HepG2 (cell line): ENCODE results near the gene SFMBT1. TPM values are rescaled to one million over a fixed set of nuclear protein-coding genes. Genes with fewer than 3 reads are reported as not detected.

Experiments used
- ATAC-seq: fragments of 200-7000 bp; cut with Tn5 transposase; 3 replicates; pipeline ENCODE4 v1.9.1; 2020; ENCODE audit warnings: mild to moderate bottlenecking, moderate library complexity
- BruUV-seq: library from RNA; stranded (reverse); fragments of 400-500 nt; replicated peaks from 2 replicates; lab custom pipeline; 2021; lab: Mats Ljungman, UMichigan
- CTCF ChIA-PET: fragments of 300-600 bp; formaldehyde crosslinking; extraction: SDS; loops from one replicate; lab custom pipeline; 2021; ENCODE audit warnings: low total read pairs, inconsistent platforms, low intra/inter-chr PET ratio; lab: Yijun Ruan, JAX
- POLR2A ChIA-PET: fragments of 350-600 bp; sonication (Branson Sonifier 250); formaldehyde crosslinking; loops from one replicate; lab custom pipeline; 2020; ENCODE audit warnings: antibody characterized with exemption, inconsistent platforms; lab: Yijun Ruan, JAX
- DNase-seq: peaks from one replicate; pipeline ENCODE4 v3.0.0-alpha.2; 2015; ENCODE audit warnings: low spot score
- FAIRE-seq: peaks from 3 replicates; lab custom pipeline; 2011; peaks lifted over from hg19 to GRCh38; lab: Jason Lieb, UNC
- H2AFZ ChIP-seq: one replicate; pipeline ENCODE4 v1.6.1; 2011; ENCODE audit warnings: low read length, inconsistent platforms
- H3K27ac ChIP-seq: fragments of 300-600 bp; 3 replicates; pipeline ENCODE4 v1.8.0; 2011; ENCODE audit warnings: mixed run types, mild to moderate bottlenecking, mixed read lengths, low read length, inconsistent platforms; ENCODE audit not compliant: insufficient read depth; ENCODE audit errors: extremely low read length
- H3K27me3 ChIP-seq, 2 experiments: fragments of 200-600 bp in 1 of 2; 2 replicates in 1 of 2; 3 replicates in 1 of 2; pipeline versions ENCODE4 v1.6.0 to v1.8.0; 2011; ENCODE audit warnings: low read length in 2 of 2, mild to moderate bottlenecking in 2 of 2, moderate library complexity in 2 of 2, inconsistent platforms in 1 of 2; ENCODE audit not compliant: insufficient read depth in 2 of 2, control insufficient read depth in 1 of 2
- H3K36me3 ChIP-seq, 2 experiments: fragments of 200-600 bp in 1 of 2; replicated peaks in 1 of 2; 2 replicates in 1 of 2; 3 replicates in 1 of 2; pipeline versions ENCODE4 v1.5.1 to v1.8.0; 2011; ENCODE audit warnings: low read length in 2 of 2, inconsistent platforms in 1 of 2; ENCODE audit not compliant: insufficient read depth in 2 of 2, control insufficient read depth in 1 of 2
- H3K4me1 ChIP-seq: 2 replicates; pipeline ENCODE4 v1.5.1; 2012; ENCODE audit warnings: low read length, inconsistent platforms; ENCODE audit not compliant: insufficient read depth
- H3K4me2 ChIP-seq: 2 replicates; pipeline ENCODE4 v1.6.0; 2011; ENCODE audit warnings: low read depth, low read length, inconsistent platforms
- H3K4me3 ChIP-seq, 3 experiments: fragments of 200-600 bp in 1 of 3; sonication (generic), shearing (Covaris generic) in 1 of 3; replicated peaks in 1 of 3; 2 replicates each; pipeline ENCODE4 v1.5.1; 2011 to 2016; ENCODE audit warnings: low read length in 3 of 3, inconsistent platforms in 2 of 3, low read depth in 2 of 3, mild to moderate bottlenecking in 2 of 3, control low read depth in 1 of 3, mixed read lengths in 1 of 3; ENCODE audit not compliant: insufficient read depth in 1 of 3
- H3K79me2 ChIP-seq: one replicate; pipeline ENCODE4 v1.6.1; 2011; ENCODE audit warnings: low read length, inconsistent platforms; ENCODE audit not compliant: insufficient read depth
- H3K9ac ChIP-seq: 2 replicates; pipeline ENCODE4 v1.6.0; 2011; ENCODE audit warnings: mild to moderate bottlenecking, low read depth, low read length, inconsistent platforms; ENCODE audit not compliant: insufficient read depth
- H3K9me3 ChIP-seq: 2 replicates; pipeline ENCODE4 v1.5.1; 2012; ENCODE audit warnings: mild to moderate bottlenecking, low read length
- H4K20me1 ChIP-seq: 2 replicates; pipeline ENCODE4 v1.6.0; 2011; ENCODE audit warnings: inconsistent platforms, mild to moderate bottlenecking, low read length, moderate library complexity; ENCODE audit not compliant: insufficient read depth
- GZF1 ChIP-seq: sonication (generic); formaldehyde crosslinking; IDR thresholded peaks from 2 replicates; pipeline ENCODE4 v1.5.1; 2020; ENCODE audit warnings: mild to moderate bottlenecking, missing genetic modification reagents
- IRX3 ChIP-seq: sonication (generic); formaldehyde crosslinking; IDR thresholded peaks from 2 replicates; pipeline ENCODE4 v1.8.1; 2023; ENCODE audit warnings: mild to moderate bottlenecking, low read depth, missing genetic modification reagents, borderline replicate concordance
- KLF12 ChIP-seq: sonication (generic); formaldehyde crosslinking; IDR thresholded peaks from 2 replicates; pipeline ENCODE4 v1.4.0; 2020; ENCODE audit warnings: missing genetic modification reagents, borderline replicate concordance
- KLF13 ChIP-seq: sonication (generic); formaldehyde crosslinking; IDR thresholded peaks from 2 replicates; pipeline ENCODE4 v1.4.0; 2020; ENCODE audit warnings: mild to moderate bottlenecking, missing genetic modification reagents
- MZF1 ChIP-seq: sonication (generic); formaldehyde crosslinking; IDR thresholded peaks from 2 replicates; pipeline ENCODE4 v1.8.1; 2023; ENCODE audit warnings: mild to moderate bottlenecking, missing genetic modification reagents, borderline replicate concordance
- NFE2L1 ChIP-seq: sonication (generic); formaldehyde crosslinking; IDR thresholded peaks from 2 replicates; pipeline ENCODE4 v1.4.0; 2020; ENCODE audit warnings: missing genetic modification reagents, mild to moderate bottlenecking, borderline replicate concordance
- PRPF4 ChIP-seq: fragments of 200-400 bp; formaldehyde crosslinking; IDR thresholded peaks from 2 replicates; pipeline ENCODE4 v1.6.1; 2016; ENCODE audit warnings: low read length, low read depth; ENCODE audit not compliant: poor library complexity, severe bottlenecking
- ZBTB33 ChIP-seq: sonication (generic); formaldehyde crosslinking; IDR thresholded peaks from 2 replicates; pipeline ENCODE4 v1.4.0; 2020; ENCODE audit warnings: missing genetic modification reagents
- ZNF180 ChIP-seq: sonication (generic); formaldehyde crosslinking; IDR thresholded peaks from 2 replicates; pipeline ENCODE4 v1.4.0; 2020; ENCODE audit warnings: low read depth, missing genetic modification reagents, borderline replicate concordance
- ZNF326 ChIP-seq: sonication (generic); formaldehyde crosslinking; IDR thresholded peaks from 2 replicates; pipeline ENCODE4 v1.4.0; 2020; ENCODE audit warnings: missing genetic modification reagents, borderline replicate concordance
- WGBS: methylation state at CpG from one replicate; pipeline ENCODE4 v1.1.6; 2017; ENCODE audit warnings: low lambda C conversion rate; 5-methylcytosine and 5-hydroxymethylcytosine counted together
- in situ Hi-C: cut with HindIII; loops from 2 replicates; pipeline ENCODE4 v1.10.0; 2017; ENCODE audit warnings: low pct_unique_long_range_greater_than_20kb; ENCODE audit not compliant: extremely low pct_ligation_motif_present
- intact Hi-C: fragments of 100-400 bp; cut with micrococcal nuclease; formaldehyde crosslinking; loops from one replicate; pipeline ENCODE4 v1.10.0; 2022; ENCODE audit not compliant: unreplicated experiment
- polyA plus RNA-seq, 8 experiments: library from polyadenylated mRNA; depleted of rRNA in 3 of 8; stranded (reverse) in 7 of 8; unstranded in 1 of 8; fragments of >200 nt; fragmentation: Illumina TruSeq in 4 of 8; extraction: Trizol in 4 of 8; gene quantifications; 2 replicates each; pipeline versions ENCODE4 v1.2.1 to v1.2.3, GENCODE V29; 2011 to 2016; ENCODE audit warnings: low read depth in 4 of 8, missing spikeins in 1 of 8, mixed read lengths in 1 of 8; ENCODE audit not compliant: insufficient read depth in 1 of 8
- total RNA-seq, 5 experiments: library from RNA; depleted of rRNA; stranded (reverse); fragments of >200 nt; fragmentation: Illumina TruSeq; extraction: Trizol; gene quantifications; 2 replicates each; pipeline ENCODE4 v1.2.3, GENCODE V29; 2016; ENCODE audit warnings: low read depth in 1 of 5
- TF ChIP-seq, protein P1 (sequence below): sonication (generic); formaldehyde crosslinking; IDR thresholded peaks from 2 replicates; pipeline ENCODE4 v1.4.0; 2020; ENCODE audit warnings: missing genetic modification reagents, borderline replicate concordance
- TF ChIP-seq, protein P2 (sequence below): IDR thresholded peaks from 2 replicates; pipeline ENCODE4 v1.6.1; 2016

SFMBT1 gene
- total and polyA plus RNA-seq, 2 of the 13 experiments (the other 11 are each of a cell fraction or from before 2014, with no cell fraction given) = 3.8 to 12.8 TPM

DNA sequence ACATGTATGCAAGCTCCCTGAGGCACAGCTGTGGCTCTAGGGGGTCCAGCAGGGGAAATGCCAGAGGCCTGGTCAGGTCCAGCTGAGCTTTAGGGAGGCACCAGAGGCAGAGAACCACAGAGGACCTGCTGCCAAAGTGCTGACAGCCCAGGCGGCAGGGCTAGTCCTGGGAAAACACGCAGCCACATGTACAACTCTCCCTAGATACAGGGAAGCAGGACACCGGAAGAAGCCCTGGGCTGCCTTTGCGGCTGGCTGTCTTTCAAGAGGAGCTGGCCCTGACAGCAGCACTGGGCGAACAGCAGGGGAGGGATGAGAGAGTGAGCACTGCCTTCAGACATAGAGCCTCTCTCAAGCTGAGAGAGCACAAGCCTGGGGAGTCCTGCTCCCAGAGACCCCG, 43.6 kb upstream of the SFMBT1 start:
- Histone ChIP-seq H3K27ac (no peak overlapping the region), H3K79me2 (no peaks in the 10 kb centered on the region), H2AFZ (no peak overlapping the region), H3K9me3 (no peaks in the 10 kb centered on the region), H3K36me3 (peaks cover 10 to 19% of the 10 kb centered on the region in 2 experiments; a peak in 4 of 5 replicates), H3K9ac (no peak overlapping the region), H3K4me3 (no peak overlapping the region), H4K20me1 (no peaks in the 10 kb centered on the region), H3K4me2 (no peak overlapping the region), H3K4me1 (peaks cover 31% of the 10 kb centered on the region), H3K27me3 (no peaks in the 10 kb centered on the region; a peak in 1 of 5 replicates)
- in situ Hi-C loops = no loop called here
- no TSS peak for BruUV-seq
- CTCF ChIA-PET = no interaction called here
- TF ChIP-seq NFE2L1 (no peak), KLF12 (CRISPR knock-in tag) (no peak), MZF1 (CRISPR knock-in tag) (no peak), ZNF180 (no peak), PRPF4 (no peak), IRX3 (CRISPR knock-in tag) (no peak), GZF1 (CRISPR knock-in tag) (no peak), ZNF326 (CRISPR knock-in tag) (no peak), ZBTB33 (CRISPR knock-in tag) (no peak), KLF13 (CRISPR knock-in tag) (no peak)
- TF ChIP-seq, protein P1, sequence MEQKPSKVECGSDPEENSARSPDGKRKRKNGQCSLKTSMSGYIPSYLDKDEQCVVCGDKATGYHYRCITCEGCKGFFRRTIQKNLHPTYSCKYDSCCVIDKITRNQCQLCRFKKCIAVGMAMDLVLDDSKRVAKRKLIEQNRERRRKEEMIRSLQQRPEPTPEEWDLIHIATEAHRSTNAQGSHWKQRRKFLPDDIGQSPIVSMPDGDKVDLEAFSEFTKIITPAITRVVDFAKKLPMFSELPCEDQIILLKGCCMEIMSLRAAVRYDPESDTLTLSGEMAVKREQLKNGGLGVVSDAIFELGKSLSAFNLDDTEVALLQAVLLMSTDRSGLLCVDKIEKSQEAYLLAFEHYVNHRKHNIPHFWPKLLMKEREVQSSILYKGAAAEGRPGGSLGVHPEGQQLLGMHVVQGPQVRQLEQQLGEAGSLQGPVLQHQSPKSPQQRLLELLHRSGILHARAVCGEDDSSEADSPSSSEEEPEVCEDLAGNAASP = no peak
- TF ChIP-seq, protein P2, sequence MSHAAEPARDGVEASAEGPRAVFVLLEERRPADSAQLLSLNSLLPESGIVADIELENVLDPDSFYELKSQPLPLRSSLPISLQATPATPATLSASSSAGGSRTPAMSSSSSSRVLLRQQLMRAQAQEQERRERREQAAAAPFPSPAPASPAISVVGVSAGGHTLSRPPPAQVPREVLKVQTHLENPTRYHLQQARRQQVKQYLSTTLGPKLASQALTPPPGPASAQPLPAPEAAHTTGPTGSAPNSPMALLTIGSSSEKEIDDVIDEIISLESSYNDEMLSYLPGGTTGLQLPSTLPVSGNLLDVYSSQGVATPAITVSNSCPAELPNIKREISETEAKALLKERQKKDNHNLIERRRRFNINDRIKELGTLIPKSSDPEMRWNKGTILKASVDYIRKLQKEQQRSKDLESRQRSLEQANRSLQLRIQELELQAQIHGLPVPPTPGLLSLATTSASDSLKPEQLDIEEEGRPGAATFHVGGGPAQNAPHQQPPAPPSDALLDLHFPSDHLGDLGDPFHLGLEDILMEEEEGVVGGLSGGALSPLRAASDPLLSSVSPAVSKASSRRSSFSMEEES = no peak
- DNase-seq (no peak), FAIRE-seq (no peak), ATAC-seq (no peak)
- intact Hi-C loops = no loop called here
- POLR2A ChIA-PET = no interaction called here
- WGBS = 100% methylated on average over 4 of the region's 6 CpGs
